Endodermal cell (in vitro differentiated cells): ENCODE measurements around the gene WNT2. TPM values are rescaled to one million over a fixed set of nuclear protein-coding genes. Genes with fewer than 3 reads are reported as not detected.

Source experiments
- DNase-seq: peaks from one replicate; pipeline ENCODE4 v3.0.0-alpha.2; 2017
- H3K27ac ChIP-seq: 2 replicates; pipeline ENCODE4 v1.5.1; 2013; ENCODE audit warnings: mild to moderate bottlenecking, low read depth, low read length, moderate library complexity
- H3K27me3 ChIP-seq: 2 replicates; pipeline ENCODE4 v1.6.1; 2013; ENCODE audit warnings: mild to moderate bottlenecking, low read length, moderate library complexity; ENCODE audit not compliant: insufficient read depth, control insufficient read depth, poor library complexity, severe bottlenecking
- H3K36me3 ChIP-seq: 2 replicates; pipeline ENCODE4 v1.7.0; 2013; ENCODE audit warnings: mild to moderate bottlenecking, low read length, moderate library complexity; ENCODE audit not compliant: control insufficient read depth, insufficient read depth
- H3K4me1 ChIP-seq: one replicate; pipeline ENCODE4 v1.7.0; 2013; ENCODE audit warnings: low read length; ENCODE audit not compliant: control insufficient read depth, insufficient read depth
- H3K4me3 ChIP-seq: 2 replicates; pipeline ENCODE4 v1.5.1; 2013; ENCODE audit warnings: mild to moderate bottlenecking, low read length, moderate library complexity
- H3K9ac ChIP-seq: 2 replicates; pipeline ENCODE4 v1.6.1; 2013; ENCODE audit warnings: mild to moderate bottlenecking, low read length, moderate library complexity; ENCODE audit not compliant: poor library complexity, severe bottlenecking; ENCODE audit errors: extremely low read depth
- H3K9me3 ChIP-seq: 2 replicates; pipeline ENCODE4 v1.6.1; 2013; ENCODE audit warnings: mild to moderate bottlenecking, low read length, moderate library complexity; ENCODE audit not compliant: control insufficient read depth
- H3K27ac Mint-ChIP-seq: 2 replicates; pipeline ENCODE4 v1.8.0; 2020; ENCODE audit warnings: mixed read lengths
- H3K27me3 Mint-ChIP-seq: 2 replicates; pipeline ENCODE4 v1.8.0; 2021; ENCODE audit warnings: mild to moderate bottlenecking, mixed read lengths; ENCODE audit not compliant: insufficient read depth
- H3K36me3 Mint-ChIP-seq: 2 replicates; pipeline ENCODE4 v1.8.0; 2020; ENCODE audit warnings: low read depth, mixed read lengths
- H3K4me1 Mint-ChIP-seq: 2 replicates; pipeline ENCODE4 v1.8.0; 2020; ENCODE audit warnings: mixed read lengths
- H3K4me3 Mint-ChIP-seq: 2 replicates; pipeline ENCODE4 v1.8.0; 2020; ENCODE audit warnings: mild to moderate bottlenecking, moderate library complexity, mixed read lengths
- H3K9me3 Mint-ChIP-seq: 2 replicates; pipeline ENCODE4 v1.8.0; 2020; ENCODE audit warnings: mild to moderate bottlenecking, mixed read lengths
- WGBS, 2 experiments: methylation state at CpG; one replicate each; pipeline versions ENCODE4 v1.1.5 to v1.1.7; 2013; ENCODE audit warnings: missing lambda C conversion rate in 2 of 2, mixed read lengths in 1 of 2; ENCODE audit not compliant: insufficient coverage in 1 of 2, insufficient read length in 1 of 2; 5-methylcytosine and 5-hydroxymethylcytosine counted together
- total RNA-seq, 2 donors: library from RNA; stranded (reverse); fragmentation: NEBNext Ultra II Directional in 1 of 2; extraction: Animal tissue kit (Norgen Biotek cat#: 25700) in 1 of 2; gene quantifications; 2 replicates in 1 of 2; 3 replicates in 1 of 2; pipeline ENCODE4 v1.2.1, GENCODE V29; 2021
- TF ChIP-seq, protein P1 (sequence below): fragments of 200-600 bp; sonication (generic); conservative IDR thresholded peaks from 2 replicates; pipeline ENCODE4 v1.5.0; 2021; ENCODE audit warnings: antibody characterized with exemption, mild to moderate bottlenecking

The WNT2 gene
- total RNA-seq, 2 donors from 2014 or later: not detected

DNA sequence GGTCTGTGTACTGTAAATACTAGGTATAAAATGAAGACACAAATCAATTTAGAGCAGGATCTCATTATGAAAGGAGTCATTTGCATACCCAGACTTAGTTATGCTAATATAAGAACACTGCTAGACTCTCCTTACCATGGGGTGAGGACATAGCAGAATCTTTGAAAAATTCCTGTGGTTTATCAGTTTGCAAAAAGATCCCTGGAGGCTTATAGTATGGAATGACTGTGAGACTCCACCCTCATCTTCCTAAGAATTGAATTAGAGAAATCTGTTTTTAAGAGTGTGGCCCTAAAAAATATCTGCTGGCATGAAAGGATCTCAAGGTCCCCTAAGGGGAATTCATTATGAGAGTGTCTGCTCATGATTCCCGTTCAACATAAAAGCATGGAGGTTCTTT is 63.2 kb downstream of the WNT2 start:
- Histone ChIP-seq H3K27me3 (no peaks in the 10 kb centered on the region), H3K9me3 (no peaks in the 10 kb centered on the region), H3K4me3 (no peak overlapping the region), H3K36me3 (no peaks in the 10 kb centered on the region), H3K4me1 (no peaks in the 10 kb centered on the region), H3K27ac (no peak overlapping the region), H3K9ac (no peak overlapping the region)
- peaks cover 4% of the 10 kb centered on the region for H3K27me3 Mint-ChIP-seq
- no peaks in the 10 kb centered on the region for H3K36me3 Mint-ChIP-seq
- no peaks in the 10 kb centered on the region for H3K9me3 Mint-ChIP-seq
- WGBS, 2 experiments: 80 to 89% methylated on average over 1 of the region's 1 CpG
- TF ChIP-seq, protein P1, sequence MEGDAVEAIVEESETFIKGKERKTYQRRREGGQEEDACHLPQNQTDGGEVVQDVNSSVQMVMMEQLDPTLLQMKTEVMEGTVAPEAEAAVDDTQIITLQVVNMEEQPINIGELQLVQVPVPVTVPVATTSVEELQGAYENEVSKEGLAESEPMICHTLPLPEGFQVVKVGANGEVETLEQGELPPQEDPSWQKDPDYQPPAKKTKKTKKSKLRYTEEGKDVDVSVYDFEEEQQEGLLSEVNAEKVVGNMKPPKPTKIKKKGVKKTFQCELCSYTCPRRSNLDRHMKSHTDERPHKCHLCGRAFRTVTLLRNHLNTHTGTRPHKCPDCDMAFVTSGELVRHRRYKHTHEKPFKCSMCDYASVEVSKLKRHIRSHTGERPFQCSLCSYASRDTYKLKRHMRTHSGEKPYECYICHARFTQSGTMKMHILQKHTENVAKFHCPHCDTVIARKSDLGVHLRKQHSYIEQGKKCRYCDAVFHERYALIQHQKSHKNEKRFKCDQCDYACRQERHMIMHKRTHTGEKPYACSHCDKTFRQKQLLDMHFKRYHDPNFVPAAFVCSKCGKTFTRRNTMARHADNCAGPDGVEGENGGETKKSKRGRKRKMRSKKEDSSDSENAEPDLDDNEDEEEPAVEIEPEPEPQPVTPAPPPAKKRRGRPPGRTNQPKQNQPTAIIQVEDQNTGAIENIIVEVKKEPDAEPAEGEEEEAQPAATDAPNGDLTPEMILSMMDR: no peak
- H3K4me3 Mint-ChIP-seq: no peak overlapping the region
- H3K4me1 Mint-ChIP-seq: no peaks in the 10 kb centered on the region
- no peak overlapping the region for H3K27ac Mint-ChIP-seq
- no peak for DNase-seq

GRCh38 chr7:117251687-117252086 is 71.2 kb downstream of the WNT2 start:
- WGBS, 2 experiments: 83 to 91% methylated on average over 4 of the region's 4 CpGs
- no peaks in the 10 kb centered on the region for H3K27me3 ChIP-seq
- no peak overlapping the region for H3K4me3 Mint-ChIP-seq
- no peaks in the 10 kb centered on the region for H3K9me3 Mint-ChIP-seq
- H3K27ac Mint-ChIP-seq: no peak overlapping the region
- H3K36me3 ChIP-seq: no peaks in the 10 kb centered on the region
- no peak for DNase-seq
- no peak overlapping the region for H3K9ac ChIP-seq
- H3K4me1 Mint-ChIP-seq: no peaks in the 10 kb centered on the region
- H3K27me3 Mint-ChIP-seq: peaks cover 7% of the 10 kb centered on the region
- no peak overlapping the region for H3K27ac ChIP-seq
- H3K4me1 ChIP-seq: no peaks in the 10 kb centered on the region
- H3K36me3 Mint-ChIP-seq: no peaks in the 10 kb centered on the region
- no peaks in the 10 kb centered on the region for H3K9me3 ChIP-seq
- TF ChIP-seq, protein P1: no peak
- H3K4me3 ChIP-seq: no peak overlapping the region

GRCh38 chr7:117250801-117251200 is 72.1 kb downstream of the WNT2 start:
- no peak overlapping the region for H3K27ac Mint-ChIP-seq
- H3K4me1 ChIP-seq: no peaks in the 10 kb centered on the region
- no peaks in the 10 kb centered on the region for H3K27me3 ChIP-seq
- no peaks in the 10 kb centered on the region for H3K4me1 Mint-ChIP-seq
- peaks cover 3% of the 10 kb centered on the region for H3K9me3 Mint-ChIP-seq
- peaks cover 7% of the 10 kb centered on the region for H3K27me3 Mint-ChIP-seq
- H3K9me3 ChIP-seq: no peaks in the 10 kb centered on the region
- no peak overlapping the region for H3K9ac ChIP-seq
- no peak for DNase-seq
- H3K36me3 ChIP-seq: no peaks in the 10 kb centered on the region
- no peak overlapping the region for H3K4me3 Mint-ChIP-seq
- 77 to 100% methylated on average over 1 to 4 of the region's 4 CpGs for WGBS, 2 experiments
- H3K27ac ChIP-seq: no peak overlapping the region
- H3K4me3 ChIP-seq: no peak overlapping the region
- no peaks in the 10 kb centered on the region for H3K36me3 Mint-ChIP-seq
- TF ChIP-seq, protein P1: no peak
